OCI-LY3 (cell line): Measurements from ENCODE around the gene TBX19.

Source experiments
- CTCF ChIP-seq: fragments of 200-600, 300-600 bp; sonication (generic); IDR thresholded peaks from 2 replicates; pipeline ENCODE4 v1.5.1; 2014; ENCODE audit warnings: antibody characterized with exemption, low read length, low read depth
- EZH2phosphoT487 ChIP-seq: fragments of 200-600 bp; shearing (Covaris generic); IDR thresholded peaks from 2 replicates; pipeline ENCODE4 v1.6.1; 2018; ENCODE audit warnings: antibody characterized with exemption, mixed run types, low read depth

- TF ChIP-seq CTCF (no peak), EZH2phosphoT487 (no peak)
Observed at GRCh38 chr1:168333562-168334276, 53.0 kb downstream of the TBX19 start.
